RPMI8226 (cell line): Measurements from ENCODE around the gene HOXB5.

Experiments used
- DNase-seq: peaks from one replicate; pipeline ENCODE4 v3.0.0-alpha.2; 2015

HOXB5 gene

DNA sequence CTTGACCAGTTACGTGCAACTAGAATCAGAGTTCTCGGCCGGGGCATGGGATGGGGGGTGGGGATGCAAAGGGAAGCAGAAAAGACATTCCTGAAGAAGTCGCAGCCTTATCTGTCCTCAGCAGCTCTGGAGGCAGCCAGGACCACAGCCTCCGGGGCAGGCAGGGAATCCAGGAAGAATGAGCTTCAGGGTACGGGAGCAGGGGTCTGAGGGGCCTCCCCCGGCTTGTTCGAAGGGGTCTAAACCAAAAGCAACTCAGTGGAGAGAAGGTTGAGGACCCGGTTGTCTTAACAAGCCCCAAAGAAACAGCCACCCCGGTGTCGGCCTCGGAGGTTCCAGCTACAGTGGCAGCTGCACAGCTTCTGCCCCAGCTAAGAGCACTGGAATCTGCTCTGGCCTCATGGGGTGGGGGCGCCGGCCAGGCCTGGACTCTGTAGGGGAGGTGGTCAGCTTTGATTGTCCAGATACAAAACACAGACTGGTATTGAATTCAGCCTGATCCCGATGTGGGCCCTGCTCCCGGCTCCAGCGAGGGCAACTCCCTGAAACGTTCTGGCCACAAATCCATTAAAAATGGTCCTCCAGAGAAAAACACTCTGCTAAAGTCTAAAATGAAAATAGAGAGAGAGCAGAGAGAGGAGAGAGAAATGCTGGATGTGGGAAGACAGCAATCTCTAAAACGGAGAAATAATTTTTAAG is 23.1 kb downstream of the HOXB5 start:
- no peak for DNase-seq

DNA sequence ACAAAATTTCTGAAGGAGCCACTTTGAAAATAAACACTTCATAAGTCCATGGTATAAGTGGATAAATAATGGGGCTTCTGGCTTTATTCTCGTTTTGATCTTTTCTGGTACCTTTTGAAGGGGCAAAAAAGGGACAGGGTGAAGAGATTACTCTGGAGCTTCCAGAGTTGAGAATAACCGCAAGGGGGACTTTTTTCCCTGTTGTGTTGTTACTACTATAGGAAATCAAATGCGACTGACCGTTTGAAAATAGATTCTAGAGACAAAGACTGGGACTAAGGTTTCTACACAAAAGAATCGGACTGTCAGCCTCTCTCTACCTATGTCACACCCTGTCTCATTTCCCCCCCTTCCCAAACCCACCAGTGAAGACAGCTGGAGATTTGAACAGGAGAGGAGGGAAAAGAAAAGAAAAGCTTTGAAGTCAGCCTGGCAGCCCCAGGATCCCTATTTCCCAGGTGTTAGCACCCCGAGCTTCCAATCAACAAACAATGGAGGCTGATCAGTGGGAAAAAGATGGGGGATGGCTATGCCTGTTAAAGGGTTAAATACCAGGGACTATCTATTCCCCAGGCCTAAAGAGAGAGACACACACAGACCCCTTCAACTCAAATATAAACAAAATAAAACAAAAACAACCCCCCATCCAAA is 23.8 kb downstream of the HOXB5 start:
- DNase-seq: no peak

DNA sequence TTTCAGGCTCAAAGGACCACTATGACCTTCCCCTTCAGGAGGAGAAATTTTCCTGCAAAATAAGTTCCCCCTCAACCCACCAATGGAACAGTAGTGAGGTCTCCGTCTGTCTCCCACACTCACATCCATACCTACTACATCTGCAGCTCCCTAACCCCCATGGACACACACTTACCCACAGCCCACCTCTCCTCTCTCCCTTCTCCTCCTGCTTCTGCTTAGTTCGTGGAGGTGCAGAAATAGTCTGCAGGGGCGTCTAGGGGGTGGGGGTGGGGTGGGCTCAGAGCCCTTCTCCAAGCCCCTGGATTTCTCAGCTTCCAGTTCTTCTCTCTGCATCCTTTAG is 24.4 kb downstream of the HOXB5 start:
- DNase-seq: no peak

DNA sequence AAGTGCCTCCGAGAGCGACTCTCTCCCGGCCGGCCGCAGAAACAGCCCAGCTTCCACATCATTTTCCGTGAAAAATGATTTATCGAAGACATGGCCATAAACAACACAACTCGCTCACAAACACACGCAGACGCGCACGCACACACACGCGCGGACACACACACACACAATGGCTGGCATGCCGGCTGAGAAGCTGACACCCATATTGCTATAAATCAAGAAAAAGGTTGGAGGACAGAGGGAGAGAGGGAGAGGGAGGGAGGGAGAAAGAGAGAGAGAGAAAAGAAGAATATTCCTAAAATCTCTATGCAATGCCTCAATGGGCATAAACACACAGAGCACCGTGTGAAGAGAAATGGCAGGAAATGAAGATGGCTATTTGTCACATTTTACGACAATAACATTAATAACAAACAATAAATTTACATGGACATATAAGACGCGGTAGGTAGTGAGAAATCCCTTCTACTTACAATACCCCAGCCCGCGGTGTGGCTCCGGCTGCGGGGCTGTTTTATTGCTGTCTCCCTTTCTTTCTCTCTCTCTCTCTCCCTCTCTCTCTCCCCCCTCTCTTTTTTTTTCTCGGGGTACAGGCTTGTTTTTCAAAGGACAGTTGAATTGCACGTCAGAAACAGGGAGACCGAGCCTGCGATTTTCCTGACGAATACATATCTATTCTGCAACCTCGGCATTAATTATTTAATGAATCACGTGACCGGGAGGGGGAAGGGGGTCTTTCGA is 24.9 kb downstream of the HOXB5 start:
- no peak for DNase-seq

DNA sequence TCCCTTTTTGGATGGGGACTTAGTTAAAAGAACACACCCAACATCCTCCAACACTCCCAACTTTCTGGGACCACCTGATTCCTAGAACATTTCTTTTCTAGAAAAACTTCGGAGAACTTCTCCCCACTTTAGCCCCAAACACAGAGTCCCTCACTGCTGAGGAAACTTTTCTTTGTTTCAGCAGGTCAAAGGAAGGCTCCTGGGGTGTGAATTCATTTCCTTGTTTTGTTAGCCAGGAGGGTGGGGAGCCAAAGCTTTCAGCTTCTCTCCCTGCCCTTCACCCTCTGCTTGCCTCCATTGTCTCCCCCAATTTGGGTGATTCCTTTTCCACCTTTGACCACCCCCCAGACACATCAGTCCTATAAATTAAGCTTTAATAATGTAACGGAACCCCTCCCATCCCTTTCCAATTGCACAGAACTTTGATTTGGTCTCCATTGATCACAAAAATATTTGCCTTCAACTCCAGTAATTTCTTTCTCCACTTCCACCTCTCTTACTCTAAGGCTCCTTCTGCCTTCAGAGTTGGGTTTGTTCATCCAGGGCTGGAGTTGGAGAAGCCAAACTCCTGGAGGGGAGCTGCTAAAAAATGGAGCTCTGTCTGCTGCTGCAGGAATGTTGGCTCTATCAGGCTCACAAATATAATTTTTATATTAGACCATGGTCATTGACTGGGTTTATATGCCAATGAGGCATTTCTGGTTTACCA is 25.8 kb downstream of the HOXB5 start:
- DNase-seq: no peak

DNA sequence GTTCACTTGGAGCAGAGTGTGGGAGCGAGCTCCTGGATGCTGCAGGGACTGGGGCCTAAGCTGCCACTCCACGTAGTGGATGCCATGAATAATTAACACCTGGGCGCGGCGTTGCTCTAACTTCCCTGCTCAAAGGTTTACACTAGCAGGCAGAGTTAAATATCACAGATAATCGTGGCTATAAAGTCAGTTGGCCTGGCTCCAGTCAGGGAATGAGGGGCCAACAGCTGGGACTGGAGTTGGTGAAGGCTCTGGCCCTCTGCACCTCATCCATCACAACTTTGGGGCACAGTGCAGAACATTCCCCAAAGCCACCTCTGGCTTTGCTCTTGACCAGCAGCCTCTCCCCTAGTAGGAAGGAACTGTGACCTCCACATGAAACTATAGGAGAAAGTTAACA is 26.4 kb downstream of the HOXB5 start:
- DNase-seq: no peak

DNA sequence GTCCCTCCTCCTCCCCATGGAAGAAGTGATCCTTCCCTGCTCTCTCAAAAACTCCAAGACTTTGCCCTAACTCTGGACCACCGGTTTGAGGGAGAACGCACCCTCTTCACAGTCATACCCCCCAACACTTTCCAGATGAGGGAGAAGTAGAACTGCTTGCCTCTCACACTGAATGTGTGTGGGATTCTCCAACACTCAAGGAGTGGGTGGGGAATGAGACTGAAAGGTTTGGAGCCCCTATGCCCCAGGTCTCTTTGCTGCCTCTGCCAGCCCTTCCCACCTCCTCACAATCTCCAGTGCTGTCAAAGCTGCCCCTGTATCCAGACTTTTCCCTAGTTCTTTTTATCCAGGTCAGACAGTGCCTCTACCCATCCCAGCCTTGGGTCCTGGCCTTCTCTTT is 26.9 kb downstream of the HOXB5 start:
- no peak for DNase-seq

DNA sequence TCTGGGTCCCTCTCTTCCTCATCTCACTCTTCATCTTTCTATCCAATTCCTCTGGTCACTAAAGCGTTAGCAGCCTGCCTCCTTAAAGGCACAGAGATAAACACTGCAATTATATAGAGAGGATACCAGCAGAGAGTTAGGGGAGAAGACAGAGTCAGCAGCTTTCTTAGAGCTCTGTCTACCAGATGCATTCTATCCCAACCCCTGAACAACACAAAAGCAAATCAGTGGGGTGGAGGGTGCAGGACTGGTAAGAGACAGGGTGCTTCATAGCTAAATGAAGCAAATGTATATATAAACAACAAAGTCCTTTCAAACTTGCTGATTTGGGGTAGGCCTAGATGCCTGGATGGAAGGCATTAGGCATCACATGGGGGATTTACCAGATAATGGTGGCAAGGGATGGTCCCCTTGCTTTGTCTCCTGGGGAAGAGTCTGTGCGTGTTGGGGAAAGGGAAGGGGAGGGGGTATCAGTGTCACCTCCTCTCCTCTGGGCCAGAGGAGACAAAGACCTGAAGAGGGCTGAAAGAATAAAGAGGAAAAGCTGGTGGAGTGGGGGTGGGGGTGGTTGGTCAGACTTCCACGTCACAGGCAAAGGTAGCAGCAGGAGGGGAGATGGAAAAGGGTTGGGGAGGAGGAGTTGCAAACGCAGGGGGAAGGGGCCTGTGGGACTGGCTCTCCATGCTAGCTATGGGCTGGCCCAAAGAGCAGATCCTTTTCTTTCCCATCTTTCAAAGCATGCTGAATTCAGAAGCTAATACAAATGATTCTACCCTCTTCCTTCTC is 27.5 kb downstream of the HOXB5 start:
- no peak for DNase-seq

DNA sequence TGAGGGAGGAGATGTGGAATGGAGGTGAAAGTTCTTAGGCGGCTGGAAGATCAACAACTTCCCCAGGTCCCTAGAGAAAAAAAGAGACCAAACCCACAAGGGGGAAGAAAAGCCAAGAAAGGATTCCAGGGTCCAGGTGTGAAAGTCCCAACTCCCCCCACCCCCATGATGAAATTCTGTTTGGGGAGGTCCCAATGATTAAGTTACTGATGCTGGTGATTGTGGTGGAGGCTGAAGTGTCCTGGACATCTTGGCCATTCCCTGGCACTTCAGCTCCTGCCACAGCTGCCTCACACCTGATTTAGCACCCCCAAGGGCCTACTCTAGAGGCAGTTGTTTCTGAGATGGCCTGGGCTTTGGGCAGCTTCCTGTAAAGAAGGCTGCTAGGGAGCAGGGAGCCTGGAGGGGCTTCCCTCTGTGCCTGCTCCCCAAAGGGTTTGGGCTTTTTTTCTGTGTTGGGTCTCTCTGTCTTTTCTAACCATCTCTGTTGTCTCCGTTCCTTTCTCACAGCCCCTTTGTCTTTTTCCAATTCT is 28.5 kb downstream of the HOXB5 start:
- DNase-seq: no peak

DNA sequence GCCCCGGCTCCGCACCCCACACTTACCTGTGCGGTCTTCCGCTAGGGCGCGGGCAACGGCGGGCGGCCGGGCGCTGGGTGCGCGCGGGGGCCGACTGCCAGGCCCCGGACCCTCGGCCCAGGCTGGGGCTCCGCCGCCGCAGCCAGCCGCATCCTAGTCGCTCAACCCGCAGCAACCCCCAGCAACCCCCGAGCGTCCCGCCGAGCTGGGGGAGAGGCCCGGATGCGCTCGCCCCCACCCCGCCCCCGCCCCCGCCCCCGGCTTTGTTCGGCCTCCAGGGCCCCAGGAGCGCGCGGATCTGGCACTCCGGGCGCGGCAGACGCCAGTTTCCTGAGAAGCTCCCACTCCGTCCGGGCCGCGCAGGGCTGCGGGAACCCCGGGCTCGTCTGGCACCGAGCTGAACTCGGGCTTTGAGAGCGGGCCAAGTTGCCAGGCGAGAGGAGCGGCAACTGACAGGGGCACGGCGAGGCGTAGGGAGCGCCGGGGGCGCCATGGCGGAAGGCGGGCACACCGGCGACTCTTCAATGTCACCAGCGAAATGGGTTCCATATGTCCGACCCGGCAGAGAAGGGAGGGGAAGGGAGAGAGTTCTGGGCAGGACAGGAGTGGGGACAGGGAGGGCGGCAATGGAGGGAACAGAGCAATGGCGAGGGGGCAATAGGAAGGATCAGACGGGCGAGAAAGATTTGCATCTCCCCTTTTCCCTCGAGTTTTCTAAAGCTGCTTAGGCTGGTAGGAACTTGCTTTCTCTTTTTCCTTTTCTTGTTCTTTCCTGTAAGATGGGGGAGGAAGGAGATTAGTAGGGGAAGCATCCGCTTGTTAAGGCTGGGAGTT is 29.2 kb downstream of the HOXB5 start:
- no peak for DNase-seq

DNA sequence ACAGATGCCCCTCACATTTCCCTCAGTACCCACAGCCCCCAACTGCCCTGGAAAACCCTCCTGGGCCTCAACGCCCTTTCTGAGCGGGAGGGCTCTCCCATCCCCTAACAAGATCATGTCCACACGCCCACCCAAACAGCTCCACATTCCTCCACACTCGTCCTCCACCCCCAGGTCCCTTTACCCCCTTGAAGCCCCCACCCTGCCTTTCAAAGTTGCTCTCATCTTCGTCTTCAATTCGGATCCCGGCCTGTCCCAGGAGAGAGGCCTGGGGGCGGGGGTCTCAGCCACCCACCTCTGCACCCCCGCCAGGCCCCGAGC is 29.8 kb downstream of the HOXB5 start:
- no peak for DNase-seq

DNA sequence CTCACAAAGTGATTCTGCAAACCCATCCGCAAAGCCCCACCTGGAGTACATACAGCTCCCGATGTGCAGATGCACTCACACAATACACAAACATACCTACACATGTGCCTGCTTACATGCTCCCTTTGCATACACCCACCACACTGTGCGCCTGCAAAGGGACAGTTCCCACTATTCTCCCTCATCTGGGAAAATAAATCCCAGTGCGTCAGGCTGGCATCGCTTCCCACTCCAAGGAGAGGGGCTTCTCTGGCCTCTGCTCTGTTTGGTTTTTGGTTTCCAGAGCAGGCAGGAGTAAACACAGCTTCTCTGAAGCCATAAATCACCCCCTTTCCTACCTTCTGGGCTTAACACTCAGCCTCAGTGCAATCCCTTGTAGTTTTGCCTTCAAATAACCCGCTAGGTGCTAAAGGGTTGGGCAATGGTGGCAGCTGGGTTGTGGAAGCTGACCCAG is 30.2 kb downstream of the HOXB5 start:
- no peak for DNase-seq

DNA sequence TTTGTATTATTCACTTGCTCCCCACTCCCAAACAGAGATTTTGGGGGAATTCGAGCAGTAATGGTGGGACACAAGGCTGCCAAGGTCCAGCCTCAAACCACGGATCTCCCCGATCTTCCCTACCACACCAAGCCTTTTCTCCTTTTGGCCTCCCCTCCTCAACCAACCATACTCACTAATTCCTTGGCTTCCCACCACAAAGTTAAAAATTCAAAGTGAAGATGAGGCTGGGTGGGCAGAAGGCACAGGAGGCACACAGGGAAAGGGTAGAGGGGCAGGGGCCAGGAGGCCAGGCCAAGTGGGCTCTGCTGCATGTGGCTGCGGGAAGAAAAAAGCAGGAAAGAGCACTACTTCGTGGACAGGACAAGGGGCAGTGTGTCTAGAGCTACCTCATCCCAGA is 30.6 kb downstream of the HOXB5 start:
- no peak for DNase-seq

DNA sequence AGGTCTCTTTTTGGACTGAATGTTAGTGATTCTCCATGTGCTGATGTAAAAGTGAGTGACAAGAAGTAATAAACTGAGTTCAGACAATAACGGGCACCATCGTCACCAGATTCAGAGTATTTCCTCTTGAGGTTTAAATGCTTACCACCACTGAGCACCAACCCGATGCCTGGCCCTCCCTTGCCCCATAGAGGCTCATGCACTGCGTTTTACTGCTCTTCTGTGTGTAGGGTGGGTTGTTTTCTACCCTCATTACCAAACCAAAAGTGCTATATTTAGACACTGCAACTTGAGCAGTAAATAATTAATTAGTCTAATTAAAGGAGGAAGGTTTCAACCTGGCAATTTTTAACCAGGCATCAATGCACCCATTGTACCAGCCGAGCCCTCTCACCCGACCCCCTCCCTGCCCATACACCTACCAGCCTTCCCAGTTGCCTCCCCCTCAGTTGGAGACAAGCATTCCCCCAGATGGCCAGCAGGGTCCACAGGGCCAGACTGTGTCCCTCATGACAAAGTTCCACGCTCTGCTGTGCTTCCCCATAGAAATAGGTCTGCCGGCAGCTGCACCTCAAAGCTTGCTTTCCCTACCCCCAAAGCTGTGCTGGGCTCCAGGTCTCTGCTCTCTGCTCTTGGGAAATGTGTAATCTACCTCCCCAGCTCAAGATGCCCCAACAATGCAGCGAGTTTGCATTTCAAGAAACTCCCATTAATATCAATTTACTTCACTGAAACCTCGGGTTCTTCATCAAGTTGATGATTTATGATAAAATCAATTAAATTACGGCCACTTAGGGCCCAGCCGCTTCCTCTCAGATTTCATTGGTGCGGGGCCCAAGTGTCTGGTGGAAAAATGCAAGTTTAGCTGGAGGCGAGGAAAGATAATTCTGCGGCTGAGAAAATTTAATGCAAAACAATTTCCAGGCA is 31.4 kb downstream of the HOXB5 start:
- DNase-seq: no peak

DNA sequence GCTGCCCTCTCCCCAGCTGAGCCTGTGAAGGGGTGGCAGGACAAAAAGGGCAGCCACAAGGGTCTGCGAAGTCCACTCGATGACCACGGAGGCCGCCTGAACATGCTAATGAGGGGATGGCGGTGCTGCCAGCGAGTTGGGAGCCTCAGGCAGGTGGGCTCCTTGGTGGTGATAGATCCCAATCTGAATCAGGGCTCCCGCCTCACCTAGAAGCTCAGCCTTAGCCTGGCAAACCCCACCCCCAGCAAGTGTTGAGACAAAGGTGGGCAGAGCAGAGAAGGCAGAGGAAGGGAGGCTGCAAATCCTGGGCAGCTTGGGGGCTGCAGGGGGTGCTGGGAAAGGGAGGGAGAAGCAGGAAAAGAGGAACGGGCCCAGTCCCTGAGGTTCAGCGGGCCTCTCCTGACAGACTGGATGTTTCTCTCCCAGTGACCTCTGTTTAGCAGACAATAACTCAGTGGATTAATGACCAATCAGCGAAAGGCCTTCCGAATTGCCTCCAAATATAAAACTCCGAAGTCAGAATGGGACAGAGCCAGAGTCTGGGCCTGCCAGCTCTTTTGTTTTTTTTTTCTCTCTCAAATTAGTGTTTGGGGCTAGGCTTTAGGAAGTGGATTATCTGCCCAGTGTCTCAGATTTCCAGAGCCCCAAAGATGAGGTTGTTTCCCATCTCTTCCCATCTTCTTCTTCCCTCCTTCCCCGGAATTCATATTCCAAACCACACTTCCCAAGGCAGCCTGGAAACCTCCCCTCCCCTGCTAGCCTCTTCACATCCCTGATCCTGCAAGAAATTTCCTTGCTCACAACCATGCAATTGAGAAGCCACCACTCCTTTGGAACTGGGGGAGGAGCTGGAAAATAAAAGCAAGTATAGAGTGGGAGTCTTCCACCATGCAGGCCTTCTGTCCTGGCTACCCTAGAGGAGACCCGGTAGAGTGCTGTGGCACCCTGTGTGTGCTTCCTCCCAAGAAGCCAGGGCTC is 33.5 kb downstream of the HOXB5 start:
- DNase-seq: no peak

DNA sequence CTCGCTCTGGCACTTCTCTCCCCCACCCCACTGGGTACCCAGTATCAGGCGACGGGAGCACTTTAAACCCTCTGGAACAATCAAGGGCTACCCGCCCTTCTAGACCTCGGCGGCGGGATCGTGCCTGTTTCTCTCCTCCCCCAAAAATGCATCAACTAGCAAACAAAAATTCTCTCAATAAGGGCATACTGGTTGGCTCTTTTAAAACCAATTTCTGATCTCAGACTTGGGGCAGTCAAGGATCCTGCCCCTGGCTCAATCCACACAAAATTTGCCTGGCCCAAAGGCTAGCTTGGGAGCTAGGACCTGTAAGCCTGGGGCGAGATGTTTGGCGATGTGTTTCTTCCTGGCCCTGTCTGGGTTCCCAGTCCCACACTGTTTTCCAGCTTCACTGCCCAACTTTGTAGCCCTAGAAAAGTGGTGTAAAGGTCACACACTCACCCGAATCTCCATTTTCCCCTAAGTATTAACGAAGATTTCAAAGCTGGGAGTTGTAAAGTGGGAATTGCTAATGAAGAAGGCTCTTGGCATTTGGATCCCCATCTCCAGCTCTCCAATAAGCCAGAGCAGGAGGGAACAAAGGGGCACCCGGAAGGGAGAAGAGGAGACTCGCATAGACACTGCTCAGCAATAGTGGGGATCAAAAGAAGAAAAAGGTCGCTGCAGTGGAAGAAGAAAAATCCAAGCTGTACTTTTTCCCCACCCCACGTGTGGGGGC is 34.3 kb downstream of the HOXB5 start:
- DNase-seq: no peak

DNA sequence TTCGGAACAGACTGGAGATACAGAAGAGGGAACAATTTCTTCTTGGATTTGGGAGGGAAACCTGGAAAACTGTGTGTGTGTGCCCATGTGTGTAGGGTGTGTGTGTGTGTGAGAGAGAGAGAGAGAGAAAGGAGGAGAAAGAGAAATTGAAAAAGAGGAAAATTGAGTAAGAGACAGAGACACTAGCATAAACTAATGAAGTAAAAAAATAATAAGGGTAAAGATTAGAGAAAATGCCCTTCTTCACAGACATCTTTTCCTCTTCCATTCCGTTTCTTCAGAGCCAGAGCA is 34.8 kb downstream of the HOXB5 start:
- DNase-seq: no peak

DNA sequence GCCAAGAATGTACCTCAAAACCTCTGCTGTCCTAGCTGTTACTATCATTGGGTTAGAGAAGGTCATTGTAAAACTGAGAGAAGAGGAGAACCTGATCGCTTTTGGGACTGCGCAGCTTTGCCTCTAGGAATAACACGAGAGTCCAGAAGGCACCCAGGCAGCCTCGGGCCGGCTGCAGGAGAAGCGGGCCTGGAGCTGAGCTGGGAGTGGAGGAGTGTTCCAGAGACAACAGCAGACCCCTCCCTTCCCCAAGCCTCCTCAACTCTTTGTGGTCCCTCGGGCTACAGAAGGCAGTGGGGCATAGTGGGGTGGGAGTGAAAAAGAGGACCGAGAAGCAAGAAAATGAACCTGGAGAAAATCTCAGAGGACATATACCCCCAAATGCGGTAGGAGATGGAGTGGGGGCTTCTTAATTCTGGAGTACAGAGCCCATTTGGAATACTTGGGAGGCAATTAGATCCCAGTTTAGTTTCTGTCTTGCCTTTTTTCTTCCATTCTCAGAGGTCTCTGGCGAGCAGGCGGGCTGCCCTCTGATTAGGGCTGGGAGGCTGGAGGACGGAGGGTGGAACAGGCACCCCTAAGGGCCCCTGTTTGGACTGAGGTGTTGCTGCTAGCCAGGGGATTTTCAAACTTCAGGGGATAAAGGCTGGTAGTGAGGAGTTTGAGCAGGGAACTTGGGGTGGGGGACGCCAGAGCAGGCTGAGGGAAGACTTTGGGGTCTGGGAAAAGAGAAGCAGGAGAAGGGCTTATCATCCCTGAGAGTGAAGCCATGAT is 35.3 kb downstream of the HOXB5 start:
- DNase-seq: no peak
